GM12878 (cell line): ENCODE data around the gene PLVAP. TPM values are rescaled to one million over a fixed set of nuclear protein-coding genes. Genes with fewer than 3 reads are reported as not detected.
A peak's percentile ranks its signal among the peaks of the same experiment; 100 is the strongest.

Experiments
- BACH1 ChIP-seq: fragments of 450-650 bp; IDR thresholded peaks from 2 replicates; pipeline ENCODE4 v1.6.1; 2017; ENCODE audit warnings: mild to moderate bottlenecking, borderline replicate concordance
- CREM ChIP-seq: IDR thresholded peaks from 2 replicates; pipeline ENCODE4 v1.6.1; 2014; ENCODE audit warnings: antibody characterized with exemption, low read depth
- EED ChIP-seq: sonication (generic); IDR thresholded peaks from 2 replicates; pipeline ENCODE4 v1.6.1; 2016; ENCODE audit warnings: antibody characterized with exemption, low read depth
- EP300 ChIP-seq, 2 experiments: fragments of 150-350 bp in 1 of 2; IDR thresholded peaks; 2 replicates each; pipeline ENCODE4 v1.6.1; 2011 to 2012; ENCODE audit warnings: low read depth in 2 of 2, low read length in 2 of 2, borderline replicate concordance in 1 of 2, improper control_type of control experiment in 1 of 2, inconsistent platforms in 1 of 2; ENCODE audit not compliant: control insufficient read depth in 1 of 2
- ETV6 ChIP-seq, 2 experiments: fragments of 450-650 bp in 1 of 2; IDR thresholded peaks in 1 of 2; conservative IDR thresholded peaks in 1 of 2; 2 replicates each; pipeline ENCODE4 v1.6.1; 2014; ENCODE audit warnings: antibody characterized with exemption in 1 of 2, borderline replicate concordance in 1 of 2, low read depth in 1 of 2, mild to moderate bottlenecking in 1 of 2, moderate library complexity in 1 of 2
- FOXK2 ChIP-seq: fragments of 450-650 bp; IDR thresholded peaks from 2 replicates; pipeline ENCODE4 v1.6.1; 2017; ENCODE audit warnings: mild to moderate bottlenecking, moderate library complexity
- MXI1 ChIP-seq: fragments of 150-350 bp; IDR thresholded peaks from 2 replicates; pipeline ENCODE4 v1.6.1; 2011; ENCODE audit warnings: low read depth, mild to moderate bottlenecking, inconsistent platforms, low read length, improper control_type of control experiment
- MYB ChIP-seq: fragments of 150-350 bp; IDR thresholded peaks from 2 replicates; pipeline ENCODE4 v1.6.1; 2014; ENCODE audit warnings: mild to moderate bottlenecking, low read depth, low read length, borderline replicate concordance
- POU2F2 ChIP-seq: IDR thresholded peaks from 3 replicates; pipeline ENCODE4 v1.6.1; 2011; ENCODE audit warnings: low read depth, mild to moderate bottlenecking, low read length, borderline replicate concordance
- RELA ChIP-seq: fragments of 450-650 bp; IDR thresholded peaks from 2 replicates; pipeline ENCODE4 v1.8.0; 2014; ENCODE audit warnings: borderline replicate concordance; ENCODE audit not compliant: partially characterized antibody
- SUPT20H ChIP-seq: IDR thresholded peaks from 2 replicates; pipeline ENCODE4 v1.6.1; 2011; ENCODE audit warnings: low read depth, mild to moderate bottlenecking, low read length, moderate library complexity, borderline replicate concordance; ENCODE audit not compliant: control insufficient read depth
- TBL1XR1 ChIP-seq: IDR thresholded peaks from 2 replicates; pipeline ENCODE4 v1.6.1; 2012; ENCODE audit warnings: low read depth, low read length, improper control_type of control experiment
- ZBED1 ChIP-seq: IDR thresholded peaks from 2 replicates; pipeline ENCODE4 v1.6.1; 2016; ENCODE audit warnings: borderline replicate concordance
- ZSCAN29 ChIP-seq: fragments of 450-650 bp; IDR thresholded peaks from 2 replicates; pipeline ENCODE4 v1.6.1; 2017; ENCODE audit warnings: mild to moderate bottlenecking, moderate library complexity
- polyA plus RNA-seq, 11 experiments: library from polyadenylated mRNA; depleted of rRNA in 4 of 11; unstranded in 6 of 11; stranded (reverse) in 5 of 11; fragments of >200 nt; fragmentation: Nextera tagmentation in 4 of 11; fragmentation: Illumina TruSeq in 1 of 11; extraction: Ambion mirVana in 4 of 11; extraction: Trizol in 1 of 11; gene quantifications; 1 replicate in 1 of 11; 2 replicates in 10 of 11; pipeline versions ENCODE4 v1.2.1 to v1.2.3, GENCODE V29; 2011 to 2016; ENCODE audit warnings: inconsistent platforms in 2 of 11, missing spikeins in 2 of 11, low read depth in 1 of 11
- total RNA-seq, 4 experiments: library from RNA; depleted of rRNA in 3 of 4; stranded (reverse); fragments of >200 nt in 3 of 4; fragmentation: Illumina TruSeq in 1 of 4; extraction: Trizol in 1 of 4; gene quantifications; 2 replicates each; pipeline versions ENCODE4 v1.2.1 to v1.2.3, GENCODE V29; 2013 to 2021
- TF ChIP-seq, protein P1 (sequence below): fragments of 450-650 bp; IDR thresholded peaks from 2 replicates; pipeline ENCODE4 v1.6.1; 2016; ENCODE audit warnings: mild to moderate bottlenecking
- TF ChIP-seq, protein P2 (sequence below): IDR thresholded peaks from 2 replicates; pipeline ENCODE4 v1.6.1; 2012; ENCODE audit warnings: low read length, inconsistent platforms
- TF ChIP-seq, protein P3 (sequence below): fragments of 450-650 bp; IDR thresholded peaks from 2 replicates; pipeline ENCODE4 v1.6.1; 2017; ENCODE audit warnings: mild to moderate bottlenecking, low read depth, inconsistent platforms; ENCODE audit not compliant: poor library complexity, severe bottlenecking
- TF ChIP-seq, protein P4 (sequence below): IDR thresholded peaks from 2 replicates; pipeline ENCODE4 v1.6.1; 2011; ENCODE audit warnings: low read depth, low read length, improper control_type of control experiment, borderline replicate concordance
- TF ChIP-seq, protein P5 (sequence below): fragments of 450-650 bp; IDR thresholded peaks from 2 replicates; pipeline ENCODE4 v1.6.1; 2018; ENCODE audit warnings: mild to moderate bottlenecking, low read depth, moderate library complexity; ENCODE audit not compliant: partially characterized antibody

Gene PLVAP
- total and polyA plus RNA-seq, 10 of the 15 experiments (the other 5 are each of a cell fraction or from before 2014, with no cell fraction given) = 0.03 to 0.54 (median 0.06) TPM; not detected in 4

DNA sequence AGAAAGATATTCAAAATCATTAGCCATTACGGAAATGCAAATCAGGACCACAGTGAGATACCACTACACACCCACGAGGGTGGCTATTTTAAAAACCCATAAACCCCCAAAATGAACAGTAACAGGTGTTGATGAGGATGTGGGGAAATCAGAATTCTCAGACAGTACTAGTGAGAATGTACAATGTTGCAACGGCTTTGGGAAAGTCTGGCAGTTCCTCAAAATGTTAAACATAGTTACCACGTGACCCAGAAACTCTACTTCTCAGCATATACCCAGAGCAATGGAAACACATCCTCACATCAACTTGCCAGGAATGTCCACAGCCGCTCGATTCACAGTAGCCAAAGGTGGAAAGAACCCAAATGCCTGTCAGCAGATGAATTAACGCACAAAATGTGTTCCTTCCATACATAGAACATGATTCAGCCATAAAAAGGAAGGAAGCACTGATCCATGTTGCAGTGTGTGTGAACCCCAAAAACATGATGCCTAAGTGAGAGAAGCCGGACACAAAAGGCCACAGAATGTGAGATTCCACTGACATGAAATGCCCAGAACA is 7.0 kb downstream of the PLVAP start (continued):
- TF ChIP-seq, protein P1, sequence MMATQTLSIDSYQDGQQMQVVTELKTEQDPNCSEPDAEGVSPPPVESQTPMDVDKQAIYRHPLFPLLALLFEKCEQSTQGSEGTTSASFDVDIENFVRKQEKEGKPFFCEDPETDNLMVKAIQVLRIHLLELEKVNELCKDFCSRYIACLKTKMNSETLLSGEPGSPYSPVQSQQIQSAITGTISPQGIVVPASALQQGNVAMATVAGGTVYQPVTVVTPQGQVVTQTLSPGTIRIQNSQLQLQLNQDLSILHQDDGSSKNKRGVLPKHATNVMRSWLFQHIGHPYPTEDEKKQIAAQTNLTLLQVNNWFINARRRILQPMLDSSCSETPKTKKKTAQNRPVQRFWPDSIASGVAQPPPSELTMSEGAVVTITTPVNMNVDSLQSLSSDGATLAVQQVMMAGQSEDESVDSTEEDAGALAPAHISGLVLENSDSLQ = peak; percentile 65
- peak; percentile 64 to 75; a peak in 2 of 4 replicates for TF ChIP-seq EP300 (IDR thresholded peaks at IDR 0.05; ENCODE audit: borderline replicate concordance in 1 of 2, control insufficient read depth in 1 of 2, low read depth in 2 of 2, low read length in 2 of 2)
- TF ChIP-seq TBL1XR1 = peak; percentile 85
- TF ChIP-seq BACH1 = no peak; the same call in 1 of the 2 replicates
- TF ChIP-seq ZBED1 = peak; percentile 46; the same call in 1 of the 2 replicates
- no peak for TF ChIP-seq FOXK2
- TF ChIP-seq MXI1 = no peak; the same call in 1 of the 2 replicates
- TF ChIP-seq EED = peak; percentile 85
- peak; percentile 96; the same call in 2 of the 3 replicates for TF ChIP-seq POU2F2
- TF ChIP-seq, protein P2, sequence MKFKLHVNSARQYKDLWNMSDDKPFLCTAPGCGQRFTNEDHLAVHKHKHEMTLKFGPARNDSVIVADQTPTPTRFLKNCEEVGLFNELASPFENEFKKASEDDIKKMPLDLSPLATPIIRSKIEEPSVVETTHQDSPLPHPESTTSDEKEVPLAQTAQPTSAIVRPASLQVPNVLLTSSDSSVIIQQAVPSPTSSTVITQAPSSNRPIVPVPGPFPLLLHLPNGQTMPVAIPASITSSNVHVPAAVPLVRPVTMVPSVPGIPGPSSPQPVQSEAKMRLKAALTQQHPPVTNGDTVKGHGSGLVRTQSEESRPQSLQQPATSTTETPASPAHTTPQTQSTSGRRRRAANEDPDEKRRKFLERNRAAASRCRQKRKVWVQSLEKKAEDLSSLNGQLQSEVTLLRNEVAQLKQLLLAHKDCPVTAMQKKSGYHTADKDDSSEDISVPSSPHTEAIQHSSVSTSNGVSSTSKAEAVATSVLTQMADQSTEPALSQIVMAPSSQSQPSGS = peak; percentile 79; the same call in 1 of the 2 replicates
- TF ChIP-seq, protein P3, sequence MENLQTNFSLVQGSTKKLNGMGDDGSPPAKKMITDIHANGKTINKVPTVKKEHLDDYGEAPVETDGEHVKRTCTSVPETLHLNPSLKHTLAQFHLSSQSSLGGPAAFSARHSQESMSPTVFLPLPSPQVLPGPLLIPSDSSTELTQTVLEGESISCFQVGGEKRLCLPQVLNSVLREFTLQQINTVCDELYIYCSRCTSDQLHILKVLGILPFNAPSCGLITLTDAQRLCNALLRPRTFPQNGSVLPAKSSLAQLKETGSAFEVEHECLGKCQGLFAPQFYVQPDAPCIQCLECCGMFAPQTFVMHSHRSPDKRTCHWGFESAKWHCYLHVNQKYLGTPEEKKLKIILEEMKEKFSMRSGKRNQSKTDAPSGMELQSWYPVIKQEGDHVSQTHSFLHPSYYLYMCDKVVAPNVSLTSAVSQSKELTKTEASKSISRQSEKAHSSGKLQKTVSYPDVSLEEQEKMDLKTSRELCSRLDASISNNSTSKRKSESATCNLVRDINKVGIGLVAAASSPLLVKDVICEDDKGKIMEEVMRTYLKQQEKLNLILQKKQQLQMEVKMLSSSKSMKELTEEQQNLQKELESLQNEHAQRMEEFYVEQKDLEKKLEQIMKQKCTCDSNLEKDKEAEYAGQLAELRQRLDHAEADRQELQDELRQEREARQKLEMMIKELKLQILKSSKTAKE = peak; percentile 91
- no peak for TF ChIP-seq SUPT20H
- TF ChIP-seq ZSCAN29 = no peak
- TF ChIP-seq, protein P4, sequence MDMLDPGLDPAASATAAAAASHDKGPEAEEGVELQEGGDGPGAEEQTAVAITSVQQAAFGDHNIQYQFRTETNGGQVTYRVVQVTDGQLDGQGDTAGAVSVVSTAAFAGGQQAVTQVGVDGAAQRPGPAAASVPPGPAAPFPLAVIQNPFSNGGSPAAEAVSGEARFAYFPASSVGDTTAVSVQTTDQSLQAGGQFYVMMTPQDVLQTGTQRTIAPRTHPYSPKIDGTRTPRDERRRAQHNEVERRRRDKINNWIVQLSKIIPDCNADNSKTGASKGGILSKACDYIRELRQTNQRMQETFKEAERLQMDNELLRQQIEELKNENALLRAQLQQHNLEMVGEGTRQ = peak; percentile 49; the same call in 1 of the 2 replicates
- TF ChIP-seq RELA = no peak
- TF ChIP-seq CREM = peak; percentile 66; the same call in 1 of the 2 replicates
- peak; percentile 79; the same call in 1 of the 2 replicates for TF ChIP-seq MYB
- TF ChIP-seq, protein P5, sequence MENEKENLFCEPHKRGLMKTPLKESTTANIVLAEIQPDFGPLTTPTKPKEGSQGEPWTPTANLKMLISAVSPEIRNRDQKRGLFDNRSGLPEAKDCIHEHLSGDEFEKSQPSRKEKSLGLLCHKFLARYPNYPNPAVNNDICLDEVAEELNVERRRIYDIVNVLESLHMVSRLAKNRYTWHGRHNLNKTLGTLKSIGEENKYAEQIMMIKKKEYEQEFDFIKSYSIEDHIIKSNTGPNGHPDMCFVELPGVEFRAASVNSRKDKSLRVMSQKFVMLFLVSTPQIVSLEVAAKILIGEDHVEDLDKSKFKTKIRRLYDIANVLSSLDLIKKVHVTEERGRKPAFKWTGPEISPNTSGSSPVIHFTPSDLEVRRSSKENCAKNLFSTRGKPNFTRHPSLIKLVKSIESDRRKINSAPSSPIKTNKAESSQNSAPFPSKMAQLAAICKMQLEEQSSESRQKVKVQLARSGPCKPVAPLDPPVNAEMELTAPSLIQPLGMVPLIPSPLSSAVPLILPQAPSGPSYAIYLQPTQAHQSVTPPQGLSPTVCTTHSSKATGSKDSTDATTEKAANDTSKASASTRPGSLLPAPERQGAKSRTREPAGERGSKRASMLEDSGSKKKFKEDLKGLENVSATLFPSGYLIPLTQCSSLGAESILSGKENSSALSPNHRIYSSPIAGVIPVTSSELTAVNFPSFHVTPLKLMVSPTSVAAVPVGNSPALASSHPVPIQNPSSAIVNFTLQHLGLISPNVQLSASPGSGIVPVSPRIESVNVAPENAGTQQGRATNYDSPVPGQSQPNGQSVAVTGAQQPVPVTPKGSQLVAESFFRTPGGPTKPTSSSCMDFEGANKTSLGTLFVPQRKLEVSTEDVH = no peak
- peak in 1 of 2 experiments; percentile 84; a peak in 2 of 4 replicates for TF ChIP-seq ETV6 (conservative IDR thresholded peaks at IDR 0.05 in 1 of 2, IDR thresholded peaks at IDR 0.05 in 1 of 2; ENCODE audit: borderline replicate concordance in 1 of 2, low read depth in 1 of 2)
